Diencephalon (tissue), 1 donor: Measurements from ENCODE around the gene DPPA5. TPM values are rescaled to one million over a fixed set of nuclear protein-coding genes. Genes with fewer than 3 reads are reported as not detected.

Experiments used
- small RNA-seq: library from RNA; depleted of rRNA; stranded (forward); fragments of <200 nt; gene quantifications from one replicate; pipeline ENCODE3, GENCODE V24; 2014
- total RNA-seq: library from RNA; depleted of rRNA; stranded (reverse); fragments of >200 nt; gene quantifications from one replicate; pipeline ENCODE4 v1.2.3, GENCODE V29; 2014

Gene DPPA5, protein sequence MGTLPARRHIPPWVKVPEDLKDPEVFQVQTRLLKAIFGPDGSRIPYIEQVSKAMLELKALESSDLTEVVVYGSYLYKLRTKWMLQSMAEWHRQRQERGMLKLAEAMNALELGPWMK
- total RNA-seq, result not detected

DNA sequence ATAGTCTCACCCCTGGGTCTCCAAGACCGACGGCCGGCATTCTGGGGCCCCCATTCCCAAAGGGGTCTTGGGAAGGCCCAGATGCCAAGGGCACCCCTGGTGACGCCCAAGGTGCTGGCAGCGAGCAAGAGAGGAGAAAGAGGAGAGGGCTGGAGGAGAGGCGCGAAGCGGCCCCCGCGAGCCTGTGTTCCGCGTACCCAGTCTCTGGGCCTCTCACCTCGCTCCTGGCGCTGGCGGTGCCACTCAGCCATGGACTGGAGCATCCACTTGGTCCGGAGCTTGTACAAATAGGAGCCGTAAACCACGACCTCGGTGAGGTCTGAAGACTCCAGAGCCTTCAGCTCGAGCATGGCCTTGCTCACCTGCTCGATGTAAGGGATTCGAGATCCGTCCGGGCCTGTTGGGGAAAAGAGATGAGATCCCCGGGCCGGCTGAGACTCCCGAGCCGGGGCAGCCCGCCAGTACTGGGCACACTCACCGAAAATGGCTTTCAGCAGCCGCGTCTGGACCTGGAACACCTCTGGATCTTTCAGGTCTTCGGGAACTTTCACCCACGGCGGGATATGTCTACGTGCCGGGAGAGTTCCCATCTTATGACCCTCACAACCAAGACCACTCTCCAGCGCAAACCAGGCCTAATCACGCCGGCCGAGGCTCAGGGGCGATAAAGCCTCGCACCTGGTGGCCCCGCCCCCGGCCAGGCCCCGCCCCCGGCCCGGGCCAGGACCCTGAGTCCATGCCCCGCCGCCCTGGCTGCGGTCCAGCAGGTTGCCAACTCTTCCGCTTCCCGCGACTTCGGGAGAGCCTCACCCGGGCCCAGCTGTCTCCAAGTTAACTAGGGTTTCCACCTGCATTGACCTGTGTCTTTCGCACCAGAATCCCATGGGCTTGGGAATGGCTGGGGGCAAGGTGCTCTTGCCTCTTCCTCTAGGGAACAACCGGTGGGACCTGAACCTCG, at the start of gene DPPA5:
Gene DPPA5 (minus strand): TSS at position 641 of the 958 bp plus-strand sequence. CDS start 51 bp downstream, at position 590.

DNA sequence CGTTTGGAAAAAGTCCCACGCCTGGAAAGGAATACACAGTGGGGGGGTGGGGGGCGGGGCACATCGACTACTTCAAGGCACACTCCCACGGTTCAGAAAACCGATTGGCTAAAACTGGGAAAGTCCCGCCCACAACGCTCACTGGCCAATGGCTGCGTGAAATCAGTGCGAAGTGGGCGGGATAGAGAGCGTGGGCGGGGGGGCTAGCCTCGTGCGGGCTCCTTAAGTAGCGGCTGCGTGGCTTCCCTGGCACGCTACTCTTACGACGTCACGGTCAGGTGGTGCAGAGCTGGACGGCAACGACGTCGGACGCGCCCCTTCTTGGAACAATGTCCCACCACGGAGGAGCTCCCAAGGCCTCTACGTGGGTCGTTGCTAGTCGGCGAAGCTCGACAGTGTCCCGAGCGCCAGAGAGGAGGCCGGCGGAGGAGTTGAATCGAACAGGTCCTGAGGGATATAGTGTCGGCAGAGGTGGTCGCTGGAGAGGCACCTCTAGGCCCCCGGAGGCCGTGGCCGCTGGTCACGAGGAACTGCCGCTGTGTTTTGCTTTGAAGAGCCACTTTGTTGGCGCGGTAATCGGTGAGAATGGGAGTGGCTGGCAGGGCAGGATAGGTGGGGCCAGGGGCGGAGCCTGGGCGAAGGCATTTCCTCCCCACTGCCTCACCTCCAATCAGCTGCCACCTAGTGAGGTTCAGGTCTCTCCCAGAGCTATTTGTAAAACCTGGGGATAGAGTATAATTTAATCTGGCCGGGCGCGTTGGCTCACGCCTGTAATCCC, 40.7 kb upstream of the DPPA5 start, which contains the start of gene DDX43:
Gene DDX43 (plus strand): TSS at position 252 of the 778 bp plus-strand sequence. CDS start 78 bp downstream, at position 330.

GRCh38 chr6:73369563-73369962, 15.5 kb upstream of the DPPA5 start, which contains the start of gene OOEP:
Gene OOEP, minus strand, starts transcription at chr6:73369897. Its CDS starts 105 bp downstream, at chr6:73369792.

DNA sequence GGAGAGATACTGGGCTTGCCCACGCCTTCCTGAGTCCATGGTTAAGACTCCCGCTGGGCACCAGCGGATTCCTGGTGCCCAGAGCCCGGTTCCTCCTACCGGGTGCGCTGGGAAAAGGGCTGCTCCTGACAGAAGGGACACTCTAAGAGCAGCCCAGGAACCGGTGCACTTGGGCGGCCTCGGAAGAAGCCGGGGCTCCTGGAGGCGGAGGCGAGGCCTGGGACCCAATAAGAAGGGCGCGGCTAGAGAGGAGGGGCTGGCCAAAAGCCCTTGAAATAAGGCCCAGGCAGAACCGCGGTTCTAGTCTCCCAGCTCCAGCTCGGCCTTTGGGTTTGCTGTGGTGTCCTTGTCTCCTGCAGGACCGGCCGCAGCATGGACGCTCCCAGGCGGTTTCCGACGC, 8.3 kb upstream of the DPPA5 start, which contains the start of gene KHDC3L:
Gene KHDC3L (plus strand): TSS at position 301 of the 400 bp plus-strand sequence. CDS start 72 bp downstream, at position 373.

Small RNA genes within 50 kb of the gene (small RNA-seq; reads per million reads assigned to genes)
- gene RPL39P3, result not detected

Other genes starting within 250 kb of the DPPA5 start
- gene KHDC1L, start 128.8 kb downstream of the DPPA5 start, total RNA-seq, result 0.69 TPM
- 7.8 TPM for gene KHDC1, start 91.1 kb downstream of the DPPA5 start, total RNA-seq
- gene KHDC3L, start 8.4 kb upstream of the DPPA5 start, total RNA-seq, result not detected
- not detected for gene OOEP, start 15.6 kb upstream of the DPPA5 start, total RNA-seq
- 0.46 TPM for gene DDX43, start 40.6 kb upstream of the DPPA5 start, total RNA-seq
- gene CGAS, start 98.0 kb upstream of the DPPA5 start, total RNA-seq, result 1.6 TPM
- 26.8 TPM for gene MTO1, start 107.5 kb upstream of the DPPA5 start, total RNA-seq
- gene EEF1A1, start 166.8 kb upstream of the DPPA5 start, total RNA-seq, result 13,490 TPM